Measurements from ENCODE around the gene MEGF11. TPM values are rescaled to one million over a fixed set of nuclear protein-coding genes. Genes with fewer than 3 reads are reported as not detected.

Gene MEGF11
- total RNA-seq, 2 experiments from 2014 or later, result 3.3 to 6.8 TPM

GRCh38 chr15:66063147-66063546 is 190.4 kb downstream of the MEGF11 start:
- CTCF ChIA-PET (ENCODE audit: unreplicated experiment), result no interaction called here
- no peaks in the 10 kb centered on the region for H3K9me3 ChIP-seq (ENCODE audit: low read length)
- DNase-seq (ENCODE audit: low spot score), result no peak
- H3K9me2 ChIP-seq (ENCODE audit: insufficient read depth, low read length), result no peaks in the 10 kb centered on the region
- H2AFZ ChIP-seq (ENCODE audit: low read length), result no peak overlapping the region
- no TSS peak for BruUV-seq (replicated peaks)
- no peaks in the 10 kb centered on the region for H3K79me2 ChIP-seq (ENCODE audit: insufficient read depth, low read depth, low read length)
- intact Hi-C loops (cut with micrococcal nuclease; ENCODE audit: unreplicated experiment), result no loop called here
- POLR2A ChIA-PET, result no interaction called here
- no peak for TF ChIP-seq CTCF (conservative IDR thresholded peaks at IDR 0.05; ENCODE audit: low read length)
- TF ChIP-seq EZH2phosphoT487 (IDR thresholded peaks at IDR 0.05; ENCODE audit: borderline replicate concordance, low read depth, low read length), result no peak
- H3K4me3 ChIP-seq (ENCODE audit: low read depth, low read length, poor library complexity, severe bottlenecking), result no peak overlapping the region
- H3K36me3 ChIP-seq (ENCODE audit: insufficient read depth, low read length), result no peaks in the 10 kb centered on the region
- H3K4me2 ChIP-seq (ENCODE audit: low read length), result no peak overlapping the region
- H3K4me1 ChIP-seq (ENCODE audit: insufficient read depth, low read length, poor library complexity, severe bottlenecking), result no peaks in the 10 kb centered on the region
- no peaks in the 10 kb centered on the region for H4K20me1 ChIP-seq (ENCODE audit: insufficient read depth, low read length)
- no peak overlapping the region for H3K27ac ChIP-seq (ENCODE audit: low read depth, low read length, poor library complexity, severe bottlenecking)

GRCh38 chr15:66057089-66057488 is 196.5 kb downstream of the MEGF11 start:
- Histone ChIP-seq H3K36me3 (ENCODE audit: insufficient read depth, low read length) (no peaks in the 10 kb centered on the region), H3K9me3 (ENCODE audit: low read length) (no peaks in the 10 kb centered on the region), H3K4me2 (ENCODE audit: low read length) (no peak overlapping the region), H3K9me2 (ENCODE audit: insufficient read depth, low read length) (no peaks in the 10 kb centered on the region), H3K79me2 (ENCODE audit: insufficient read depth, low read depth, low read length) (no peaks in the 10 kb centered on the region), H3K4me1 (ENCODE audit: insufficient read depth, low read length, poor library complexity, severe bottlenecking) (no peaks in the 10 kb centered on the region), H2AFZ (ENCODE audit: low read length) (no peak overlapping the region), H4K20me1 (ENCODE audit: insufficient read depth, low read length) (no peaks in the 10 kb centered on the region), H3K27ac (ENCODE audit: low read depth, low read length, poor library complexity, severe bottlenecking) (no peak overlapping the region), H3K4me3 (ENCODE audit: low read depth, low read length, poor library complexity, severe bottlenecking) (no peak overlapping the region)
- BruUV-seq (replicated peaks), result no TSS peak
- intact Hi-C loops (cut with micrococcal nuclease; ENCODE audit: unreplicated experiment), result no loop called here
- TF ChIP-seq EZH2phosphoT487 (IDR thresholded peaks at IDR 0.05; ENCODE audit: borderline replicate concordance, low read depth, low read length), result no peak
- no peak for TF ChIP-seq CTCF (conservative IDR thresholded peaks at IDR 0.05; ENCODE audit: low read length)
- ChIA-PET POLR2A (no interaction called here), CTCF (ENCODE audit: unreplicated experiment) (no interaction called here)
- no peak for DNase-seq (ENCODE audit: low spot score)

- Histone ChIP-seq H2AFZ (ENCODE audit: low read length) (no peak overlapping the region), H3K79me2 (ENCODE audit: insufficient read depth, low read depth, low read length) (no peaks in the 10 kb centered on the region), H3K4me3 (ENCODE audit: low read depth, low read length, poor library complexity, severe bottlenecking) (no peak overlapping the region), H3K9me3 (ENCODE audit: low read length) (no peaks in the 10 kb centered on the region), H3K4me2 (ENCODE audit: low read length) (no peak overlapping the region), H3K4me1 (ENCODE audit: insufficient read depth, low read length, poor library complexity, severe bottlenecking) (no peaks in the 10 kb centered on the region), H3K36me3 (ENCODE audit: insufficient read depth, low read length) (no peaks in the 10 kb centered on the region), H4K20me1 (ENCODE audit: insufficient read depth, low read length) (no peaks in the 10 kb centered on the region), H3K27ac (ENCODE audit: low read depth, low read length, poor library complexity, severe bottlenecking) (no peak overlapping the region), H3K9me2 (ENCODE audit: insufficient read depth, low read length) (no peaks in the 10 kb centered on the region)
- ChIA-PET POLR2A (no interaction called here), CTCF (ENCODE audit: unreplicated experiment) (no interaction called here)
- no peak for DNase-seq (ENCODE audit: low spot score)
- BruUV-seq (replicated peaks), result no TSS peak
- intact Hi-C loops (cut with micrococcal nuclease; ENCODE audit: unreplicated experiment), result no loop called here
- TF ChIP-seq EZH2phosphoT487 (IDR thresholded peaks at IDR 0.05; ENCODE audit: borderline replicate concordance, low read depth, low read length) (no peak), CTCF (conservative IDR thresholded peaks at IDR 0.05; ENCODE audit: low read length) (no peak)
Measured at GRCh38 chr15:66053991-66054390, 199.6 kb downstream of the MEGF11 start.
